ENCODE data around the gene MCRS1.
"Not testable (repeated sequence)": the region's sequence is repeated elsewhere in the genome, so short reads cannot be mapped to it uniquely, and the experiment has no call there.

MCRS1 gene

DNA sequence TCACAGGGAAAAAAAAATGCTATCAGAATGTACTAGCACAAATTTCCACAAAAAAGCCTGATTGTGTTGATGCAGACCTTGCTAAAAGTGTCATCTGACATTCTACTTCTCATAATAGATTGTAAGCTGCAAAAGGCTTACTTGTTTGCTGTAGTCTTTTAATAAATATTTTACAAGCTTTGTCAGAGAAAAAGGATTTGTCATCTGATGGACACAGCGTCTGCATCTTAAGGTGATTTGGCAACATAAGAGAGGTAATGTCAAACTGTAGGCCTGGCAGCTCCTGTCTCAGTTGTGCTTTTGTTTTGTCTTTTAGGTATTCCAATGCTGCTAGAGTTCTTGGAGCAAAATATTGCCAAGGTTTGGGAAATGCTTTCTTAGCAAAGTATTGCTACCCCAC, 55.4 kb downstream of the MCRS1 start:
- DNase-seq, result no peak

DNA sequence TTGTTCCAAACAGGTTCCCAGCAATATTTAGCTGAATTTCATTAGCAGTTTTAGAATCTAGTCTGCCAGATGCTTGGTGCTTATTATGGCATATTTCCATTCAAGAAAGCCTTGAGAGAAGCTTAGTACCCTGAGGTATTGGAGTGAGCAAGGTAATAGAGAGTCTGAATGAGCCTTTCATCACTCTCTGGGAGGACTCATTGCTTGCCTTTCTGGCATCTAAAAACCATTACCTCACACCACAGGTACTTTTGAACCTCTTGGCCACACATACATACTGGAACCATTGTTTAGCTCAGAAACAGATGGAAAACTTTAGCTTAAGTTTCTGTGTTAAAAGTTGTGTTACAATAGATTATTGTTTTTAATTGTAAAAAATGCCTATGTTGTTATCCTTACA, 56.5 kb downstream of the MCRS1 start:
- DNase-seq, result no peak

DNA sequence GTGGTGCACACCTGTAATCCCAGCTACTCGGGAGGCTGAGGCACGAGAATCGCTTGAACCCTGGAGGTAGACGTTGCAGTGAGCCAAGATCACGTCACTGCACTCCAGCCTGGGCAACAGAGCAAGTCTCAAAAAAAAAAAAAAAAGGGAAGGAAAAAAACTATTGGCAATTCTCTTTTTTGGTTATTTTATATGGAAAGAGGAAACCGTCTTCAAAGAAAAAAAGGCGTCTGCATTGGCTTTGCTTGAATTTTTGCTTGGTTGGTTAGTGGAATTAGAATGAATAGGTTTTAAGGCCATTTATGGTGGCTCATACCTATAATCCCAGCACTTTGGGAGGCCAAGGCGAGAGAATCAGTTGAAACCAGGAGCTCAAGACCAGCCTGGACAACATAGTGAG, 58.3 kb downstream of the MCRS1 start:
- not testable (repeated sequence) for DNase-seq
